SJCRH30 (cell line): ENCODE data around the gene JPH3. TPM values are rescaled to one million over a fixed set of nuclear protein-coding genes. Genes with fewer than 3 reads are reported as not detected.
A peak's percentile ranks its signal among the peaks of the same experiment; 100 is the strongest.

Experiments used
- DNase-seq, 2 experiments: peaks; one replicate each; pipeline ENCODE4 v3.0.0-alpha.2; 2015 to 2020
- H3K27ac ChIP-seq: fragments of 250-450 bp; sonication (Bioruptor Pico); 2 replicates; pipeline ENCODE4 v1.5.1; 2020; ENCODE audit warnings: mild to moderate bottlenecking, moderate library complexity
- H3K27me3 ChIP-seq: fragments of 250-450 bp; sonication (Bioruptor Pico); 2 replicates; pipeline ENCODE4 v1.5.1; 2020; ENCODE audit warnings: mild to moderate bottlenecking, moderate library complexity
- H3K36me3 ChIP-seq: fragments of 250-450 bp; sonication (Bioruptor Pico); 2 replicates; pipeline ENCODE4 v1.5.1; 2020; ENCODE audit warnings: mild to moderate bottlenecking, moderate library complexity
- H3K4me1 ChIP-seq: fragments of 250-450 bp; sonication (Bioruptor Pico); 2 replicates; pipeline ENCODE4 v1.5.1; 2020; ENCODE audit warnings: mild to moderate bottlenecking, moderate library complexity
- H3K4me3 ChIP-seq: fragments of 250-450 bp; sonication (Bioruptor Pico); 2 replicates; pipeline ENCODE4 v1.5.1; 2020; ENCODE audit warnings: mild to moderate bottlenecking, moderate library complexity
- H3K9me3 ChIP-seq: fragments of 250-450 bp; sonication (Bioruptor Pico); replicated peaks from 2 replicates; pipeline ENCODE4 v1.5.1; 2020; ENCODE audit warnings: mild to moderate bottlenecking, moderate library complexity
- total RNA-seq: library from RNA; depleted of rRNA; stranded (reverse); fragments of >200 nt; shearing (Covaris generic); gene quantifications from 2 replicates; pipeline ENCODE4 v1.2.3, GENCODE V29; 2014

JPH3 gene
- total RNA-seq, 1 experiment from 2014 or later = not detected

DNA sequence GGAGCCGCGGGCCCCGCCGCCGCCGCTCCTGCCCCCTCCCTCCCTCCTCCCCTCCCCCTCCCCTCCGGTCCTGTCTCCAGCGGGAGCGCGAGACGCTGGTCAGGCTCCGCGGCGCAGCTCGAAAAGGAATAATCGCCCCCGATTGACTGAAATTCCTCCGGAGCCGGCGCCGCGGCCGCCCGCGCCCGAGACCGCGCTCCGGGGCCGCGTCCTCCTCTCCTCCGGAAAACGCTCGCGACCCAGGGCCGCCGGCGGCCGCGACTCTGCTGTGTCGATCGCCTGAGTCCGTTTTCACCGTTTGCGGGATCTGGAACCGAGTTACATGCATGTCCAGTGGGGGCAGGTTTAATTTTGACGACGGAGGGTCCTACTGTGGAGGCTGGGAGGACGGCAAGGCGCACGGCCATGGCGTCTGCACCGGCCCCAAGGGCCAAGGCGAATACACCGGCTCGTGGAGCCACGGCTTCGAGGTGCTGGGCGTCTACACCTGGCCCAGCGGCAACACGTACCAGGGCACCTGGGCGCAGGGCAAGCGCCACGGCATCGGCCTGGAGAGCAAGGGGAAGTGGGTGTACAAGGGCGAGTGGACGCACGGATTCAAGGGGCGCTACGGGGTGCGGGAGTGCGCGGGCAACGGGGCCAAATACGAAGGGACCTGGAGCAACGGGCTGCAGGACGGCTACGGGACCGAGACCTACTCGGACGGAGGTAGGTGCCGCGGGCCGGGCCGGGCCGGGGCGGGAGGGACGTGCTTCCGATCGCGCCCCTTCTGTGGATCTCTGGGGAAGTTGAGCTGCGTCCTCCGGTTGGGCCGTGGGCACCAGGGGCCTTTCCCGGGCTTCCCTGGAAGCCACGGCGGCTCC lies 744 bp downstream of the JPH3 start:
- Histone ChIP-seq H3K27me3 (no peaks in the 10 kb centered on the region; the same call in 1 of the 2 replicates), H3K36me3 (no peaks in the 10 kb centered on the region), H3K4me3 (no peak overlapping the region), H3K27ac (no peak overlapping the region), H3K4me1 (no peaks in the 10 kb centered on the region), H3K9me3 (no peaks in the 10 kb centered on the region)
- no peak for DNase-seq

- no peaks in the 10 kb centered on the region for H3K4me1 ChIP-seq
- H3K27ac ChIP-seq = no peak overlapping the region
These were observed 1.7 kb downstream of the JPH3 start for GRCh38 chr16:87603684-87604633.

DNA sequence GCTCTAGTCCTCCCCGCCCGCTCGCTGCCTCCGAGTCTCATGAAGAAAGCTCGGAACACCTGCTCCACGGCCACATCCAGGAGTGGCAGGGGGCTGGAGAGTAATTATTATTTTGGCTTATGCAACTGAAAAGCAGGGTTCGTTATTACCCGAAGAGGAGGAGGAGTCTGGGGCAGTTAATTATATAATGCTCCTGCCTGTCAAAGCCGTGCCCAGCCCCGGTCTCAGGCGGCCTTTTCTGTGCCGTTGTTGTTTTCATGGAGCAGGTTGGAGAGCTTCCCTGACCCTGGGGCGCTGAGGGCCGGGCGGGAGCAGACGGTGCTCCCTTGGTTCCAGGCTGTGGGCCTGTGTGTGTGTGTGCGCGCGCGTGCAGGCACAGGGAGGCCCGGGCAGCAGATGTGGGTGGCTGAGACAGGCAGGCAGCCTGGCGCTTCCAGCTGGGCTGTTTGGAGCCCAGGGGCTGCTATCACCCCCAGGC lies 2.4 kb downstream of the JPH3 start:
- H3K36me3 ChIP-seq = no peaks in the 10 kb centered on the region
- no peaks in the 10 kb centered on the region for H3K9me3 ChIP-seq
- no peaks in the 10 kb centered on the region for H3K4me1 ChIP-seq
- no peaks in the 10 kb centered on the region; the same call in 1 of the 2 replicates for H3K27me3 ChIP-seq
- no peak for DNase-seq
- H3K4me3 ChIP-seq = no peak overlapping the region
- no peak overlapping the region for H3K27ac ChIP-seq

More at GRCh38 chr16:87603684-87604633, 1.7 kb downstream of the JPH3 start:
- no peaks in the 10 kb centered on the region; the same call in 1 of the 2 replicates for H3K27me3 ChIP-seq
- H3K36me3 ChIP-seq = no peaks in the 10 kb centered on the region
- no peak overlapping the region for H3K4me3 ChIP-seq
- no peak for DNase-seq
- no peaks in the 10 kb centered on the region for H3K9me3 ChIP-seq

DNA sequence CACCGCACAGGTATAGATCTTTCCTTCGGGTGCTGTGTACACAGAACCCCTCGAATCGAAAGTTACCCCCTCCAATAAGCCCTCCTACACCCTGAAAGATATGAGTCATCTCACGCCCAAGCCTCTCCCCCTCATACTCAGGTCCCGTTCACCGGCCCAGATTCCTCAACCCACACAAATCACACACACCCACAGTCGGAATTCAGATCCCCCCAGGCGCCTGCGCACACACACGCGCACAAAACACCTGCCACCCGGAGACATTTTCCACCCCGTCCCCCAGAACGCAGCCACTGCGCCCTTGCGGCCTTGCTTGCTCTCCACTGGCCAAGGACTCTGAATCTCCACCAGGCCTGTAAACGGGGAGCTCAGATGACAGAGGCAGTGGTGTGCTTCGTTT lies 4.9 kb downstream of the JPH3 start:
- H3K9me3 ChIP-seq = no peaks in the 10 kb centered on the region
- no peaks in the 10 kb centered on the region for H3K4me1 ChIP-seq
- H3K36me3 ChIP-seq = no peaks in the 10 kb centered on the region
- H3K27me3 ChIP-seq = no peaks in the 10 kb centered on the region; the same call in 1 of the 2 replicates
- no peak overlapping the region for H3K27ac ChIP-seq
- no peak for DNase-seq
- H3K4me3 ChIP-seq = no peak overlapping the region

DNA sequence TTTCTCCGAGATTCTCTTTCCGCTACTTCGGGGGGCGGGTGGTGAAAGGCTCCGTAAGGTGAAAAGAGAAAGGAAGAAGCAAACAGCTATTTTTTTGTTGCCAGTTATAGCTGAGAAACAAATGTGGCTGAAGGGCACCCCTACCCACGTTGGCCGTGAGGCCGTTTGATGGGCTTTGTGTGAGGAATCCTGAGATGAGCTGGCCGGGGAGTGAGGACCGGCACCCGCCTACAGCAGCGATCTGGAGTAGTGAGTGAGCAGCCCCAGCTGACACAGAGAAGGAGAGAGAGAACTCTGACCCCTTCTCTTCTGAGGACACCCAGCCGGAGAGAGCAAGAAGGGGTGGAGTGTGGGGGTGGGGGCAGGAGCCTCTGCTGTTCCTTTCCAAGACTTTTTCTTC lies 5.6 kb downstream of the JPH3 start:
- DNase-seq = no peak
- Histone ChIP-seq H3K4me3 (no peak overlapping the region), H3K27ac (no peak overlapping the region), H3K9me3 (no peaks in the 10 kb centered on the region), H3K36me3 (no peaks in the 10 kb centered on the region), H3K27me3 (no peaks in the 10 kb centered on the region; the same call in 1 of the 2 replicates), H3K4me1 (no peaks in the 10 kb centered on the region)

GRCh38 chr16:87608400-87608985 lies 6.2 kb downstream of the JPH3 start:
- no peaks in the 10 kb centered on the region; the same call in 1 of the 2 replicates for H3K27me3 ChIP-seq
- no peaks in the 10 kb centered on the region for H3K4me1 ChIP-seq
- H3K27ac ChIP-seq = no peak overlapping the region
- H3K9me3 ChIP-seq = no peaks in the 10 kb centered on the region
- no peaks in the 10 kb centered on the region for H3K36me3 ChIP-seq
- peak; percentile 58 to 70 for DNase-seq
- H3K4me3 ChIP-seq = no peak overlapping the region

DNA sequence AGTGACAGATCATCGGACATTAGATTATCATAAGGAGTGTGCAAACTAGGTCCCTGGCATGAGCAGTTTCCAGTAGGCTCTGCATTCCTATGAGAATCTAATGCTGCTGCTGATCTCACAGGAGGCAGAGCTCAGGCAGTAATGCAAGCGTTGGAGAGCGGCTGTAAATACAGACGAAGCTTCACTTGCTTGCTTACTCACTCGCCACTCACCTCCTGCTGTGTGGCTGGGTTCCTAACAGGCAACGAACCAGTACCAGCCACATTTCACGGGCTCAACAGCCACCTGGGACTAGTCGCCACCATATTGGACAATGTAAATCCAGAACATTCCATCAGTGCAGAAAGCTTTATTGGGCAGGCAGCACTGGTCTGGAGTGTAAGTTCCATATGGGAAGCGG lies 7.7 kb downstream of the JPH3 start:
- no peak for DNase-seq
- no peaks in the 10 kb centered on the region for H3K9me3 ChIP-seq

GRCh38 chr16:87611456-87611855 lies 9.1 kb downstream of the JPH3 start:
- no peak overlapping the region for H3K4me3 ChIP-seq
- no peak for DNase-seq
- no peak overlapping the region for H3K27ac ChIP-seq
- H3K27me3 ChIP-seq = no peaks in the 10 kb centered on the region; the same call in 1 of the 2 replicates
- no peaks in the 10 kb centered on the region for H3K36me3 ChIP-seq
- no peaks in the 10 kb centered on the region for H3K9me3 ChIP-seq
- no peaks in the 10 kb centered on the region for H3K4me1 ChIP-seq

More for the DNA sequence above, 7.7 kb downstream of the JPH3 start:
- Histone ChIP-seq H3K27me3 (no peaks in the 10 kb centered on the region; the same call in 1 of the 2 replicates), H3K27ac (no peak overlapping the region), H3K4me3 (no peak overlapping the region), H3K4me1 (no peaks in the 10 kb centered on the region), H3K36me3 (no peaks in the 10 kb centered on the region)

DNA sequence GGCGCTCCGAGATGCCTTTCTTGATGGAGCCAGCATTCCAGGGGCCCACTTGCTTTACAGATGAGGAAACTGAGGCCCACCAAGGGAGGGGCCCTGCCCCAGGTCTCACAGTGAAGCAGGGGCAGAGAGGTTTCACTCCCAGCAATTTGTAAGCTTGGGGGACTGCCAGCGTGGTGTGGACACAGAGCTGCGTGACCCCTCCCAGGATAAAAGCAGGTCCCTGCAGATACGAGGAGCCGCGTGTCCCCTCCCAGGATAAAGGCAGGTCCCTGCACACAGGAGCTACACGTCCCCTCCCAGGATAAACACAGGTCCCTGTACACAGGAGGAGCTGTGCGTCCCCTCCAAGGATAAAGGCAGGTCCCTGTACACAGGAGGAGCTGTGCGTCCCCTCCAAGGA lies 11.7 kb downstream of the JPH3 start:
- no peak for DNase-seq
- Histone ChIP-seq H3K27me3 (no peaks in the 10 kb centered on the region), H3K9me3 (no peaks in the 10 kb centered on the region), H3K4me3 (no peak overlapping the region), H3K4me1 (no peaks in the 10 kb centered on the region), H3K36me3 (no peaks in the 10 kb centered on the region), H3K27ac (no peak overlapping the region)

GRCh38 chr16:87615621-87616041 lies 13.3 kb downstream of the JPH3 start:
- Histone ChIP-seq H3K9me3 (no peaks in the 10 kb centered on the region), H3K27ac (no peak overlapping the region), H3K27me3 (no peaks in the 10 kb centered on the region), H3K36me3 (no peaks in the 10 kb centered on the region), H3K4me3 (no peak overlapping the region), H3K4me1 (no peaks in the 10 kb centered on the region)
- no peak for DNase-seq

- no peaks in the 10 kb centered on the region for H3K4me1 ChIP-seq
- H3K36me3 ChIP-seq = no peaks in the 10 kb centered on the region
- no peak overlapping the region for H3K27ac ChIP-seq
- H3K27me3 ChIP-seq = no peaks in the 10 kb centered on the region
- H3K4me3 ChIP-seq = no peak overlapping the region
- no peaks in the 10 kb centered on the region for H3K9me3 ChIP-seq
- no peak for DNase-seq
These were observed 14.2 kb downstream of the JPH3 start for GRCh38 chr16:87616556-87616955.

- no peak overlapping the region for H3K4me3 ChIP-seq
- no peaks in the 10 kb centered on the region for H3K4me1 ChIP-seq
- no peaks in the 10 kb centered on the region for H3K27me3 ChIP-seq
- no peak for DNase-seq
- H3K36me3 ChIP-seq = no peaks in the 10 kb centered on the region
- no peaks in the 10 kb centered on the region for H3K9me3 ChIP-seq
- H3K27ac ChIP-seq = no peak overlapping the region
These were observed 15.9 kb downstream of the JPH3 start for GRCh38 chr16:87618216-87618615.

DNA sequence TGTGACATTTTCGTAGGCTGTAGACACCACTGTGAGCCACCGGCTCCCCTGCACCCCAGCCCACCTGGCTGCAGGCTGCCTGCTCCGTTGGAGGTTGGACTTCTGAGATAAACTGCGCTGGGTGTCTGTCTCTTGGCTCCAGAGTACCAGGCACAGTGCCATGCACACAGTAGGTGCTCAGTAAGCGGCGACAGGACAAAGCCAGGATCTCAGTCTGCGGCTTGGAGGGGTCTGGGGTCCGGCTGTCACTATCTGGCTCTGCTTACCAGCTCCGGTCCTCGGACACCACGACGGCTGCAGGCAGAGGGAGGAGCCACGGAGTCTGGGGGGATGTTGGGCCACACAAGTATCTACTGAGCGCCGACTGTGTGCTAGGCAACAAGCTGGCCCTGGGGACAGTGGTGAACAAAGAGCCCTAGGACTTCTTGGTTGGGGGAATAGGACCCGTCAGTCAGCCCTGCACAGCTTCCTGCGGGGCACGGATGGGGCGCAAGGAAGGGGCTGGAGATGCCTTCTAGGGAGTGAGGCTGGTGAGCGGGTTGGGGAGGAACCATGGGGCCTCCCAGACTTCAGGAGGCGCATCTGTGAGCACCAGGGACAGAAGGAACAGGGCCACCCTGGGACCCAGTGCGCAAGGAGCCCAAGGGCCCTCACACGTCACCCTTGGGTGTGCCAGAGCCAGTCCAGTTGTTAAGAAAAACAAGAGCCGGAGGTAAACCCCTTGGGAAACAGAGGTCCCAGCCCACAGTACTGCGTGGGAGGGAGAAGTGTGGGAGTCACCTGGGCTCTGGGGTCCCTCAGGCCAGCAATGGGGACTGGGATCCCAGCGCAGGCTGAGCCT lies 17.3 kb downstream of the JPH3 start:
- Histone ChIP-seq H3K36me3 (no peaks in the 10 kb centered on the region), H3K4me3 (no peak overlapping the region), H3K4me1 (no peaks in the 10 kb centered on the region), H3K27ac (no peak overlapping the region), H3K9me3 (no peaks in the 10 kb centered on the region), H3K27me3 (no peaks in the 10 kb centered on the region)
- no peak for DNase-seq

DNA sequence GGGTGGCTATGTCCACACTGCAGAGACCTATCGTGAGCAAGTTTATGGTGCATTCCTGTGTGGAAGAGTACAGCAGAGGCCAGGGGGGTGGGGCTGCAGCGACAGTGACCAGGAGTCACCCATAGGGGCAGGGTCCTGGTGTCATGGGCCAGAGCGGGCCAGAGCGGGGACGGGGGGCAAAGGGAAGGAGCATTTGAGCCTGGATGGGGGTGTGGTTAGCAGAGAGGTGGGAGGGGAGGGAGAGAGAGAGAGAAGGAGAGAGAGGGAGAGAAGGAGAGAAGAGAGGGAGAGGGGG lies 17.8 kb downstream of the JPH3 start:
- no peak overlapping the region for H3K4me3 ChIP-seq
- H3K36me3 ChIP-seq = no peaks in the 10 kb centered on the region
- H3K4me1 ChIP-seq = no peaks in the 10 kb centered on the region
- no peaks in the 10 kb centered on the region for H3K9me3 ChIP-seq
- DNase-seq = no peak
- H3K27ac ChIP-seq = no peak overlapping the region
- no peaks in the 10 kb centered on the region for H3K27me3 ChIP-seq
